ENCODE results near the gene CCDC141.
"Not testable (repeated sequence)": the region's sequence is repeated elsewhere in the genome, so short reads cannot be mapped to it uniquely, and the experiment has no call there.

DNA sequence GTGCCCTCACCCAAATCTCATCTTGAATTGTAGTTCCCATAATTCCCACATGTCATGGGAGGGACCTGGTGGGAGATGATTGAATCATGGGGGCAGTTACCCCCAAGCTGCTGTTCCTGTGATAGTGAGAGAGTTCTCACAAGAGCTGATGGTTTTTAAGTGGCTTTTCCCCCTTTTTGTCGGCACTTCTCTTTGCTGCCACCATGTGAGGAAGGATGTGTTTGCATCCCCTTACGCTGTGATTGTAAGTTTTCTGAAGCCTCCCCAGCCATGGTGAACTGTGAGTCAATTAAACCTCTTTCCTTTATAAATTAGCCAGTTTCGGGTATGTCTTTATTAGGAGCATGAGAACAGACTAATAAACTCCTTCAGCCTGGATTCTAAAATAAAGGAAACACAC, 57.2 kb downstream of the CCDC141 start:
- TF ChIP-seq ZNF274 (IDR thresholded peaks at IDR 0.05; ENCODE audit: low read depth, low read length); YY1 (IDR thresholded peaks at IDR 0.05; ENCODE audit: insufficient read depth, insufficient read length); SUZ12 (IDR thresholded peaks at IDR 0.05; ENCODE audit: extremely low read depth, insufficient read depth, insufficient read length): not testable (repeated sequence)

All from NT2/D1 (cell line).